Neural progenitor cell (in vitro differentiated cells): ENCODE results near the gene ZNF564. TPM values are rescaled to one million over a fixed set of nuclear protein-coding genes. Genes with fewer than 3 reads are reported as not detected.

ENCODE experiments used
- DNase-seq: peaks from one replicate; pipeline ENCODE4 v3.0.0-alpha.2; 2016; ENCODE audit warnings: low spot score
- H2AFZ ChIP-seq: fragments of 200-600 bp; sonication (generic); replicated peaks from 2 replicates; pipeline ENCODE4 v1.6.1; 2016; ENCODE audit warnings: antibody characterized with exemption
- H3F3A ChIP-seq: fragments of 200-600 bp; sonication (generic); 2 replicates; pipeline ENCODE4 v1.6.1; 2016; ENCODE audit warnings: antibody characterized with exemption, low read depth
- H3K27ac ChIP-seq: fragments of 200-600 bp; sonication (generic); 2 replicates; pipeline ENCODE4 v1.5.1; 2016; ENCODE audit warnings: mild to moderate bottlenecking
- H3K27me3 ChIP-seq: fragments of 200-600 bp; sonication (generic); 2 replicates; pipeline ENCODE4 v1.6.1; 2016; ENCODE audit warnings: mild to moderate bottlenecking, moderate library complexity
- H3K36me3 ChIP-seq: fragments of 200-600 bp; sonication (generic); 2 replicates; pipeline ENCODE4 v1.5.1; 2016
- H3K4me1 ChIP-seq: fragments of 200-600 bp; sonication (generic); 2 replicates; pipeline ENCODE4 v1.6.1; 2016; ENCODE audit warnings: mixed run types
- H3K4me2 ChIP-seq: fragments of 200-600 bp; sonication (generic); 2 replicates; pipeline ENCODE4 v1.6.1; 2016
- H3K4me3 ChIP-seq: fragments of 200-600 bp; sonication (generic); 2 replicates; pipeline ENCODE4 v1.5.1; 2016
- H3K79me2 ChIP-seq: fragments of 200-600 bp; sonication (generic); 2 replicates; pipeline ENCODE4 v1.6.1; 2016; ENCODE audit warnings: low read depth
- H3K9ac ChIP-seq: fragments of 200-600 bp; sonication (generic); 2 replicates; pipeline ENCODE4 v1.6.1; 2016
- H3K9me3 ChIP-seq: fragments of 200-600 bp; sonication (generic); 2 replicates; pipeline ENCODE4 v1.5.1; 2016; ENCODE audit warnings: low read depth
- H4K20me1 ChIP-seq: fragments of 200-600 bp; sonication (generic); 2 replicates; pipeline ENCODE4 v1.6.1; 2016; ENCODE audit warnings: low read depth
- H3K27ac Mint-ChIP-seq: 3 replicates; pipeline ENCODE4 v1.8.0; 2021; ENCODE audit warnings: mixed read lengths
- H3K27me3 Mint-ChIP-seq: 2 replicates; pipeline ENCODE4 v1.8.0; 2022; ENCODE audit warnings: low read depth, mild to moderate bottlenecking, inconsistent platforms, moderate library complexity, mixed read lengths; ENCODE audit not compliant: insufficient read depth
- H3K36me3 Mint-ChIP-seq: 3 replicates; pipeline ENCODE4 v1.8.0; 2021; ENCODE audit warnings: mixed read lengths
- H3K4me1 Mint-ChIP-seq: 3 replicates; pipeline ENCODE4 v1.8.0; 2021; ENCODE audit warnings: mixed read lengths
- H3K4me3 Mint-ChIP-seq: 3 replicates; pipeline ENCODE4 v1.8.0; 2021; ENCODE audit warnings: mild to moderate bottlenecking, moderate library complexity, mixed read lengths
- H3K9me3 Mint-ChIP-seq: 3 replicates; pipeline ENCODE4 v1.8.0; 2020; ENCODE audit warnings: mixed read lengths
- EZH2 ChIP-seq: fragments of 200-600 bp; sonication (generic); IDR thresholded peaks from 2 replicates; pipeline ENCODE4 v1.6.1; 2017; ENCODE audit warnings: antibody characterized with exemption, mild to moderate bottlenecking, moderate library complexity
- EZH2phosphoT487 ChIP-seq: fragments of 200-600 bp; sonication (generic); IDR thresholded peaks from 2 replicates; pipeline ENCODE4 v1.6.1; 2017; ENCODE audit warnings: antibody characterized with exemption
- small RNA-seq: library from RNA; depleted of rRNA; stranded (forward); fragments of <200 nt; gene quantifications from one replicate; pipeline ENCODE3, GENCODE V24; 2015
- total RNA-seq: library from RNA; depleted of rRNA; stranded (reverse); fragments of >200 nt; gene quantifications from 2 replicates; pipeline ENCODE4 v1.2.3, GENCODE V29; 2015; ENCODE audit warnings: low replicate concordance
- TF ChIP-seq, protein P1 (sequence below): fragments of 200-600 bp; sonication (generic); IDR thresholded peaks from 2 replicates; pipeline ENCODE4 v1.5.1; 2017; ENCODE audit warnings: antibody characterized with exemption, mild to moderate bottlenecking

ZNF564 gene
- total RNA-seq, 1 donor from 2014 or later, result 13.9 TPM

DNA sequence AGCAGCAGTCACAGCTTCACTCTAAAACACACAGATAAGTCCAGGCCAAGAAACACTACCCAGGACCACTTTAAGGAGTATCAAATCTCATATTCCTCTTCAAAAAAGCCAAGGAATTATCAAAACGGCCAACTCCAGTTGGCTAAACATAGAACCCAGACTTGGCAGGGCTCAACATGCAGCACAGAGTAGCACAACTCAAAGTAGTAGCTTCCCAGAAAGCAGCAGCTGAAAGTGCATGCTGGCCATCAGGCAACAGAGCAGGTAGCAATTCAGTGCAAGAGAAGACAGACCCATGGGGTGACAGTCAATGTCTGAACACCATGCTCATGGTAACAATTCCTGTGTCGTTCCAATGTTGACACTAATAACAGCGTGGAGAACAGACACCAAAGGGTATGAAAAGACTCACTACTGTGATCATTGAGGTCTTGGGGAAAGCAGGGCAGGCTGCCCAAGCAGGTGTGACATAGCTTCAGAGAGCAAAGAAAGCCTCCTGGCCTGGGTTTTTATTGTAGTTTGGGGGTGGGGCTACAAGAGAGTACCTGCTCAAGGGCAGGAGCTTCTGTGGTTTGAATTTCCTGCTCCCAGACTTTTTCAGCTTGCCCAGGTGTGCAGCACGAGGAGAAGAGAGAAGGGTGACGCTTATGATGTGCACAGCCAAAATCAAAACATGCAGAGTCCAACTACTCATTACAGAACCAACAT lies 72.9 kb downstream of the ZNF564 start:
- Mint-ChIP-seq H3K9me3 (peaks cover 79% of the 10 kb centered on the region), H3K27me3 (peaks cover 2% of the 10 kb centered on the region), H3K36me3 (peaks cover 57% of the 10 kb centered on the region), H3K27ac (no peak overlapping the region), H3K4me3 (no peak overlapping the region), H3K4me1 (peaks cover 5% of the 10 kb centered on the region)
- Histone ChIP-seq H2AFZ (no peak overlapping the region), H4K20me1 (peaks cover 4% of the 10 kb centered on the region), H3F3A (no peaks in the 10 kb centered on the region), H3K27me3 (no peaks in the 10 kb centered on the region), H3K9ac (no peak overlapping the region), H3K4me1 (no peaks in the 10 kb centered on the region), H3K27ac (no peak overlapping the region), H3K4me3 (no peak overlapping the region), H3K36me3 (no peaks in the 10 kb centered on the region), H3K4me2 (no peak overlapping the region), H3K9me3 (peaks cover 9% of the 10 kb centered on the region), H3K79me2 (peaks cover 77% of the 10 kb centered on the region)
- TF ChIP-seq EZH2 (no peak), EZH2phosphoT487 (no peak)
- TF ChIP-seq, protein P1, sequence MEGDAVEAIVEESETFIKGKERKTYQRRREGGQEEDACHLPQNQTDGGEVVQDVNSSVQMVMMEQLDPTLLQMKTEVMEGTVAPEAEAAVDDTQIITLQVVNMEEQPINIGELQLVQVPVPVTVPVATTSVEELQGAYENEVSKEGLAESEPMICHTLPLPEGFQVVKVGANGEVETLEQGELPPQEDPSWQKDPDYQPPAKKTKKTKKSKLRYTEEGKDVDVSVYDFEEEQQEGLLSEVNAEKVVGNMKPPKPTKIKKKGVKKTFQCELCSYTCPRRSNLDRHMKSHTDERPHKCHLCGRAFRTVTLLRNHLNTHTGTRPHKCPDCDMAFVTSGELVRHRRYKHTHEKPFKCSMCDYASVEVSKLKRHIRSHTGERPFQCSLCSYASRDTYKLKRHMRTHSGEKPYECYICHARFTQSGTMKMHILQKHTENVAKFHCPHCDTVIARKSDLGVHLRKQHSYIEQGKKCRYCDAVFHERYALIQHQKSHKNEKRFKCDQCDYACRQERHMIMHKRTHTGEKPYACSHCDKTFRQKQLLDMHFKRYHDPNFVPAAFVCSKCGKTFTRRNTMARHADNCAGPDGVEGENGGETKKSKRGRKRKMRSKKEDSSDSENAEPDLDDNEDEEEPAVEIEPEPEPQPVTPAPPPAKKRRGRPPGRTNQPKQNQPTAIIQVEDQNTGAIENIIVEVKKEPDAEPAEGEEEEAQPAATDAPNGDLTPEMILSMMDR, result no peak
- no peak for DNase-seq

Small RNA genes within 50 kb of the gene (small RNA-seq; reads per million reads assigned to genes)
- gene MTCO1P27 (not detected), gene PPIAP20 (not detected)

Other genes with a start within 250 kb of the ZNF564 start
- 2.6 and 3.7 TPM in 2 replicates for gene ZNF563, start 217.8 kb downstream of the ZNF564 start, total RNA-seq
- gene ZNF442, start 185.8 kb downstream of the ZNF564 start, total RNA-seq, result 6.0 and 14.9 TPM in 2 replicates
- 7.0 and 8.7 TPM in 2 replicates for gene ZNF799, start 150.2 kb downstream of the ZNF564 start, total RNA-seq
- gene ZNF443, start 110.5 kb downstream of the ZNF564 start, total RNA-seq, result 15.8 and 18.9 TPM in 2 replicates
- gene ZNF709, start 66.7 kb downstream of the ZNF564 start, total RNA-seq, result 10.9 and 14.6 TPM in 2 replicates
- 6.8 and 16.7 TPM in 2 replicates for gene ZNF490, start 59.3 kb upstream of the ZNF564 start, total RNA-seq
- gene ZNF791, start 59.4 kb upstream of the ZNF564 start, total RNA-seq, result 27.1 and 60.7 TPM in 2 replicates
- gene MAN2B1, start 115.3 kb upstream of the ZNF564 start, total RNA-seq, result 35.8 and 73.6 TPM in 2 replicates
- gene WDR83, start 115.3 kb upstream of the ZNF564 start, total RNA-seq, result 11.0 and 15.9 TPM in 2 replicates
- gene DHPS, start 130.4 kb upstream of the ZNF564 start, total RNA-seq, result 78.3 and 108 TPM in 2 replicates
- not detected in 2 replicates for gene GNG14, start 136.5 kb upstream of the ZNF564 start, total RNA-seq
- 4.0 and 21.4 TPM in 2 replicates for gene FBXW9, start 145.1 kb upstream of the ZNF564 start, total RNA-seq
- gene TNPO2, start 172.4 kb upstream of the ZNF564 start, total RNA-seq, result 58.1 and 87.4 TPM in 2 replicates
- 105 and 194 TPM in 2 replicates for gene TRIR, start 183.2 kb upstream of the ZNF564 start, total RNA-seq
- gene GET3, start 186.0 kb upstream of the ZNF564 start, total RNA-seq, result 62.9 and 99.6 TPM in 2 replicates
- gene BEST2, start 200.3 kb upstream of the ZNF564 start, total RNA-seq, result not detected in 2 replicates
- 14.3 and 25.1 TPM in 2 replicates for gene HOOK2, start 224.1 kb upstream of the ZNF564 start, total RNA-seq
- gene JUNB, start 240.0 kb upstream of the ZNF564 start, total RNA-seq, result 1.5 and 12.6 TPM in 2 replicates